OCI-LY7 (cell line): ENCODE measurements around the gene CFAP126.

Experiments
- CTCF ChIP-seq: fragments of 200-600 bp; sonication (generic); conservative IDR thresholded peaks from 2 replicates; pipeline ENCODE4 v1.5.1; 2014; ENCODE audit warnings: mild to moderate bottlenecking, antibody characterized with exemption, low read length, moderate library complexity, mixed read lengths
- EZH2phosphoT487 ChIP-seq: fragments of 200-600 bp; sonication (generic); IDR thresholded peaks from 2 replicates; pipeline ENCODE4 v1.6.1; 2018; ENCODE audit warnings: low read depth, borderline replicate concordance, mild to moderate bottlenecking, mixed run types, antibody characterized with exemption, low read length, moderate library complexity, mixed read lengths

DNA sequence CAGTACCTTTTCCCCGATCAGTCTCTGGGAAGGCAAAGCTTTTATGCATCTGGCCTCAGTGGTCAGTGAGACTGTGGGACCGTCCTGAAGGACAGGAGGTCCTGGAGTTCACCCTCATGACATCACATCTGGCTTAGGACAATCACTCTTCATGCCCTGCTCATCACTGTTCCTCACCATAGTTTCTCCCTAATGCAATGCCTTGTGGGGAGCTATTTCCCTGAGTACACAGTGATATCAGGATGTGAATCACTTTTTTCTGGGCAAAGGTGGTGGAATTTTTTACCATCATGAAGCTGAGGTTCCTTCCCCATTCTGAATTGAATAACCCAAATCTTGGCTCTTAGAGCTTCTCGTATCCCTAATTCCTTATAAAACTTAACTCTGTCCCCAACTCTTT lies 34.8 kb upstream of the CFAP126 start:
- no peak for TF ChIP-seq CTCF
- TF ChIP-seq EZH2phosphoT487: no peak
